ENCODE data around the gene RETREG2. TPM values are rescaled to one million over a fixed set of nuclear protein-coding genes. Genes with fewer than 3 reads are reported as not detected.

Gene RETREG2
- total and polyA plus RNA-seq, 4 donors, result 21.7 to 42.8 (median 37.7) TPM

- no peaks in the 10 kb centered on the region for H3K9me3 ChIP-seq (ENCODE audit: control insufficient read depth in 4 of 4, low read length in 3 of 4)
- H3K27ac ChIP-seq (ENCODE audit: low read depth in 1 of 2, low read length in 2 of 2), result no peak overlapping the region
- TF ChIP-seq REST (IDR thresholded peaks at IDR 0.05) (no peak), HNF4G (IDR thresholded peaks at IDR 0.05) (no peak), ZBTB33 (IDR thresholded peaks at IDR 0.05) (no peak), FOXA2 (IDR thresholded peaks at IDR 0.05) (no peak), HNF4A (conservative IDR thresholded peaks at IDR 0.05) (no peak), TAF1 (conservative IDR thresholded peaks at IDR 0.05) (no peak), GABPA (IDR thresholded peaks at IDR 0.05 in 1 of 2, conservative IDR thresholded peaks at IDR 0.05 in 1 of 2) (no peak), FOXA1 (IDR thresholded peaks at IDR 0.05) (no peak), JUND (IDR thresholded peaks at IDR 0.05) (no peak), SP1 (IDR thresholded peaks at IDR 0.05) (no peak), EGR1 (IDR thresholded peaks at IDR 0.05; ENCODE audit: low read depth in 2 of 2) (no peak)
- no peak overlapping the region for H3K9ac ChIP-seq (ENCODE audit: low read depth in 1 of 2, low read length in 2 of 2)
- peaks cover 0 to 30% (median 24%) of the 10 kb centered on the region in 4 donors for H3K36me3 ChIP-seq (ENCODE audit: control insufficient read depth in 4 of 4, insufficient read depth in 3 of 4, low read depth in 1 of 4, low read length in 3 of 4)
- H3K4me1 ChIP-seq (ENCODE audit: control insufficient read depth in 4 of 4, insufficient read depth in 4 of 4, low read length in 3 of 4), result peaks cover 4 to 31% (median 22%) of the 10 kb centered on the region in 4 donors
- 92% methylated on average over 16 of the region's 16 CpGs for WGBS
- no peak overlapping the region for H3K4me3 ChIP-seq (ENCODE audit: low read depth in 1 of 3, low read length in 3 of 3)
- no peaks in the 10 kb centered on the region for H3K27me3 ChIP-seq (ENCODE audit: control insufficient read depth in 4 of 4, insufficient read depth in 4 of 4, low read length in 3 of 4)
- no peak for DNase-seq (ENCODE audit: low spot score)
Observed at GRCh38 chr2:219172231-219173154, 5.6 kb upstream of the RETREG2 start.

- Histone ChIP-seq H3K9ac (ENCODE audit: low read depth in 1 of 2, low read length in 2 of 2) (no peak overlapping the region), H3K36me3 (ENCODE audit: control insufficient read depth in 4 of 4, insufficient read depth in 3 of 4, low read depth in 1 of 4, low read length in 3 of 4) (peaks cover 0 to 30% (median 24%) of the 10 kb centered on the region in 4 donors), H3K27ac (ENCODE audit: low read depth in 1 of 2, low read length in 2 of 2) (no peak overlapping the region), H3K9me3 (ENCODE audit: control insufficient read depth in 4 of 4, low read length in 3 of 4) (no peaks in the 10 kb centered on the region), H3K4me1 (ENCODE audit: control insufficient read depth in 4 of 4, insufficient read depth in 4 of 4, low read length in 3 of 4) (peaks cover 4 to 33% (median 22%) of the 10 kb centered on the region in 4 donors), H3K4me3 (ENCODE audit: low read depth in 1 of 3, low read length in 3 of 3) (no peak overlapping the region), H3K27me3 (ENCODE audit: control insufficient read depth in 4 of 4, insufficient read depth in 4 of 4, low read length in 3 of 4) (no peaks in the 10 kb centered on the region)
- TF ChIP-seq SP1 (IDR thresholded peaks at IDR 0.05) (no peak), RXRA (IDR thresholded peaks at IDR 0.05) (no peak), NR2F2 (IDR thresholded peaks at IDR 0.05) (no peak)
- DNase-seq (ENCODE audit: low spot score), result no peak
- WGBS, result 96% methylated on average over 6 of the region's 6 CpGs
Observed at GRCh38 chr2:219173176-219173575, 4.9 kb upstream of the RETREG2 start.
